HL-60/S4 treated with phorbol 12-myristate 13-acetate at 8.2 ng/mL for 4 days and 3 days (cell line): Measurements from ENCODE around the gene IL1RAPL2.
"Not testable (repeated sequence)": the region's sequence is repeated elsewhere in the genome, so short reads cannot be mapped to it uniquely, and the experiment has no call there.

Source experiments
- in situ Hi-C: fragments of 300-500 bp; cut with MboI; formaldehyde crosslinking; loops from 2 replicates; pipeline ENCODE4 v1.15.0; 2022; ENCODE audit warnings: low sequenced_read_pairs

Gene IL1RAPL2

DNA sequence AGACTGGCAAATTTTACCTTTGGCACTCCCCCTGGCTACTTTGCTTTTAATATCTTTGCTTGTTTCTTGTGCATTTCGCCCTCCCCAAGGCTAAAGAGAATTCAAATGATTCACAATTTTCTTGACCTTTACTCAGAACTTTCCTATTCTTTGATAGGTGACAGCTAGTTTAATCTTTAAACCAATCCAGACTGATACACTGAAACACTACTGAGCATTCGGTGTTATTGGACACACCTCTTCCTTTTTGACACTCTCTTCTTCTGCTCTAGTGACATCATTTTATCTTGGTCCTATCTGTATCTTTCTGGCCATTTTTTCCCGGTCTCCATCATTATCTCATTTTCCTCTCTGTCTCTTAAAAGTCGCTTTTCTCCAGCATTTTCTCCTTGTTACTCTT, 103.1 kb downstream of the IL1RAPL2 start:
- in situ Hi-C loops: no loop called here

DNA sequence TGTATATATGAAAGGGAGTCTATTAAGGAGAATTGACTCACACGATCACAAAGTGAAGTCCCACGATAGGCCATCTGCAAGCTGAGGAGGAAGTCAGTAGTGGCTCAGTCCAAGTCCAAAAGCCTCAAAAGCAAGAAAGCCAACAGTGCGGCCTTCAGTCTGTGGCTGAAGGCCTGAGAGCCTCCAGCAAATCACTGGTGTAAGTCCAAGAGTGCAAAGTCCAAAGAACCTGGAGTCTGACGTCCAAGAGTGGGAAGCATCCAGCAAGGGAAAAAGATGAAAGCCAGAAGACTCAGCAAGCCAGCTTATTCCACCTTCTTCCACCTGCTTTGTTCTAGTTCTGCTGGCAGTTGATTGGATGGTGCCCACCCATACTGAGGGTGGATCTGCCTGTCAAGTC, 104.1 kb downstream of the IL1RAPL2 start:
- in situ Hi-C loops: no loop called here

DNA sequence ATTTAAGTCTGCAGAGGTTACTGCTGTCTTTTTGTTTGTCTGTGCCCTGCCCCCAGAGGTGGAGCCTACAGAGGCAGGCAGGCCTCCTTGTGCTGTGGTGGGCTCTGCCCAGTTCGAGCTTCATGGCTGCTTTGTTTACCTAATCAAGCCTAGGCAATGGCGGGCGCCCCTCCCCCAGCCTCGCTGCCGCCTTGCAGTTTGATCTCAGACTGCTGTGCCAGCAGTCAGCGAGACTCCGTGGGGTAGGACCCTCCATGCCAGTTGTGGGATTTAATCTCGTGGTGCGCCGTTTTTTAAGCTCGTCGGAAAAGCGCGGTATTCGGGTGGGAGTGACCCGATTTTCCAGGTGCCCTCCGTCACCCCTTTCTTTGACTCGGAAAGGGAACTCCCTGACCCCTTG, 111.5 kb downstream of the IL1RAPL2 start:
- in situ Hi-C loops: not testable (repeated sequence)

- in situ Hi-C loops: no loop called here
These were observed 113.2 kb downstream of the IL1RAPL2 start for GRCh38 chrX:104679175-104679574.

- in situ Hi-C loops: no loop called here
These were observed 115.2 kb downstream of the IL1RAPL2 start for GRCh38 chrX:104681214-104681613.

DNA sequence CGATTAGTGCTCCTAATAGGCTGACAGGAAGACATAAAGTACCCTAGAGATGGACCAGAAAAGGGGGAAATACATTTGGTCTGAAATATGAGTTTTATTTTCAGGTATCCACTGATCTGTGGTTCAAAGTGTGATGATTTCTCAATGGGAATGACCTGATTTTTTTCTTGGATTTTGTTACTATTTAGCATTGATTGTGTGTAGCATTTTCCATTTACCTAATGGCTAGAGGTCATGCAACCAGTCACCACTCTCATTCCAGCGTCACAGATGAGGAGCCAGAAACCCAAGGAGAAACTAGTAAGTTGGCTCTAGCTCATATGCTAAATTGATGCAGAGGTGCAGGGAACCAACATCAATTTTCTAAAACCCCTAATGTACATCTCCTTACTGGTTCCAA, 118.1 kb downstream of the IL1RAPL2 start:
- in situ Hi-C loops: no loop called here

DNA sequence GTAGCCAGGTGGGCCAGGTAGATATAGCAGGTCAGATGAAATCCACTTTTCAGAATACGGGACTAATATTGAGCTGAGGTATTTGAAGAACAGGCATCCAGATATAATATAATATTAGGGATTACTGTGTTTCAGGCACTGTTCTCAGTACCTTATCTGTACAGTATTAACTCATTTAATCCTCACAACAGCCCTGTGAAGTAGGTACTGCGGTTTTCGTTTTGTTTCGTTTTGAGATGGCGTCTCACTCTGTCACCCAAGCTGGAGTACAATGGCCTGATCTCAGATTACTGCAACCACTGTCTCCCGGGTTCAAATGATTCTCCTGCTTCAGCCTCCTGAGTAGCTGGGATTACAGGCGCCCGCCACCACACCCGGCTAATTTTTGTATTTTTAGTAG, 129.6 kb downstream of the IL1RAPL2 start:
- in situ Hi-C loops: no loop called here

DNA sequence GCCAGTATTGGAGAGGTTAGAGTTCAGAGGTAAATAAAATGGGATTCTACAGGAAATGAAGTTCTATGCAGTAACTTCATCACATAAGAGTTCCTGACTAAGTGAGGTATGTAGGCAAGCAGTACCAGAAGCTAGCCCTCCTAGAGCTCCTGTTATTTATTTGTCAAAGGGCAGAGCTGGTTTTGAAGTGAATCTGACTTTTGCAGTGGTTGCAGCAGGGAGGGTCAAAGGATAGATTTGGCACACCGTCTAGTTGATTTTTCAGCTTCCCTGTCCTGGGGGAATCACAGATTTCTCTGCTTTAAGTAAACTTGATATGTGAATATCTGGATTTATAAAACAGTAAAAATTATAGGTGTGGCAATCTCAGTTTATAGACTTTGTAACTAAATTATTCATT, 130.7 kb downstream of the IL1RAPL2 start:
- in situ Hi-C loops: no loop called here

- in situ Hi-C loops: no loop called here
These were observed 131.3 kb downstream of the IL1RAPL2 start for GRCh38 chrX:104697294-104697693.

DNA sequence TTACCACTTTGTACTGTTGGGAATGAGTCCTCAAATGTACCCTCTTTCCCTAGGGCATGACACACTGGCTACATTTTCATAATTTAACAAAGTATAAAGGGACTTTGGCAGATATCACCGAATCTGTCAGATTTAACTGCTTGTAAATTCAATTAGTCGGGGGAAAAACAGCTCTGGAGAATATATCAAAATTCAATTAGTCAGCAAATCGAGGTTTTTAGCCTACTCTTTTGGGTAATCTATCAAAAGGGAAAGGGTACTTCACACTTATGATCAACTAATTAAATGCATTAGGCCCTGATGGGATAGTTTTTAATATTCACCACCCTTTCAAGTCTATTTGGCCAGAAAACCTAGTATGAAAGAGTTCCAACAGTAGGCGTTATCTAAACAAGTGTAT, 141.0 kb downstream of the IL1RAPL2 start:
- in situ Hi-C loops: no loop called here

DNA sequence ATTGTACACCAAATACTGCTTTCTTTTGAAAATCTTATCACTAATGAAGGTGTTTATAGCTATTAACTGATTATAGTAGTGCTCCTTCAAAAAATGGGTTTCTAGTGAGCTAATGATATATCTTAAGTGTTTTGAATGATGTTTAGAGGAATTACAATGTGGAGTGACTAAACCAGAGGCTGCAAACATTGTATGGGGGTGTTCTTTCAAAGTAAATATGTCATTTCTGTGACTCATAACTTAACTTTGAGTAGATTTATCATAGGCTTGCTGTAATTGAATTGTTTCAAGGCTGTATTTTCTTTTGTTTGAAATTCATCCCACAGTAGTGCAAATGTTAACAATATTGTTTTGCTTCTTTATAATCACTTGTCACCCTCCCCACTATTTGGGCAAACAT, 141.6 kb downstream of the IL1RAPL2 start:
- in situ Hi-C loops: no loop called here

DNA sequence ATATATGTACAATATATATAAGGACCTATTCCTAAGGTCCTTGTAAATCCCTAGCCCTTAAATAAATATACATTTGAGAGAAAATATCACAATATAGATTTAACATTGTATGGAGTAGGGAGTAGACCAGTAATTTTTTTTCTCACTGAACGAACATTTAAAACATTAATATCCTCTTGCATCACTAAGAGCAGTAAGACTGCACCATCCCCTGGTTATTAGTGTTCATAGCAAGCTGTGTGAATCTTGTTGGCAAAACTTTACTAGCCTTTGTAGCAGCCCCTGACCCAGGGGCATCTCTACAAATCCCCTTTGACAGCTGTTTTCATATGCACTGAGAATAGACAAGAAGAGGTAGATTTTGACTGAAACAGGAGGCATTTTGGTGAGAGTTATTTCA, 146.5 kb downstream of the IL1RAPL2 start:
- in situ Hi-C loops: no loop called here

DNA sequence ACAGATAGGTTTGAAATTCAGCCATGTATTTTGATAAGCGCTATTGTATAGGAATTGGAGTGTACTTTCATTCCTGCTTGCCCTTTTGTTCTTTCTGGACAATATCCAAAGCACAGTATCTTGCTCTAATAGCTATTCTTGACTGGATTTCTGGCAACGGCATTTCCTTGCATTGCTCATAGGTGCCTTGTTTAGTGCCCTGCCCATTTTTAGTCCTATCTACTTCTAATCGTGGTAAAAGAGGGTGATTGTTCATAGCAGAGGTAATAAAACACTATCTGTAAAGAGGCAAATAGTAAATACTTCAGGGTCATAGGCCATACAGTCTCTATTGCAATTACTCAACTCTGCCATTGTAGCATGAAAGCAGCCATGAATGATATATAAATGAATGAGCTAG, 155.9 kb downstream of the IL1RAPL2 start:
- in situ Hi-C loops: no loop called here

- in situ Hi-C loops: no loop called here
These were observed 162.5 kb downstream of the IL1RAPL2 start for GRCh38 chrX:104728456-104728855.

- in situ Hi-C loops: no loop called here
These were observed 176.4 kb downstream of the IL1RAPL2 start for GRCh38 chrX:104742355-104742754.

- in situ Hi-C loops: no loop called here
These were observed 179.2 kb downstream of the IL1RAPL2 start for GRCh38 chrX:104745152-104745551.

DNA sequence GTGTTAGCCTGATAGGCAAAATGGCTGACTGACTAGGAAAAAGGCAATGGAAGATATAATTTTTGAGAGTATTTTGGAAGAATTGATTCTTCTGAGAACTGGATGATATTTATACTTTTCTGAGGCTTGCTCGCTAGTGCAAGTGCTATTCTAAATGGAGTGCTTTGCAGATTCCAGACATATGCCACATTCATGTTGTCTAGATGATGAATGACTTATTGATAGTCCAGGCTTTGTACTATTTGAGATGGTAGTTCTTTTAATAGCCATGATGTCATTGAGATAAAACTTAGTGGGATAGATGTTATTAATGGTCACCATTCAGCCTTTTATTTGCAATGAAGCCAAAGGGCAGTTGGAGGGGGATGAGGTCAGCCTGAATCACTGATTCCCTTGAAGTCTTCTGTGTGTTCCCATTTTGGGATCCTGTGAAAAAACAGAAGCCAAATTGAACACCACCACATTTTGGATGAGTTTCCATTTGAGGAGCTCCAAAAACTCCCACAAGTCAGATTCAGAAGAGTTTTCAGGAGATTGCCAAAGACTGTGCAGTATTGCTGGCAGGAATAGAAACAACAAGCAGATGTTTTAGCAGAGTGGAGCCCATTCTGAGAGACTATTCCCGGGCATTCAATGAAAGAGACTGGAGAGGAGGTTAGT, 184.1 kb downstream of the IL1RAPL2 start:
- in situ Hi-C loops: no loop called here

DNA sequence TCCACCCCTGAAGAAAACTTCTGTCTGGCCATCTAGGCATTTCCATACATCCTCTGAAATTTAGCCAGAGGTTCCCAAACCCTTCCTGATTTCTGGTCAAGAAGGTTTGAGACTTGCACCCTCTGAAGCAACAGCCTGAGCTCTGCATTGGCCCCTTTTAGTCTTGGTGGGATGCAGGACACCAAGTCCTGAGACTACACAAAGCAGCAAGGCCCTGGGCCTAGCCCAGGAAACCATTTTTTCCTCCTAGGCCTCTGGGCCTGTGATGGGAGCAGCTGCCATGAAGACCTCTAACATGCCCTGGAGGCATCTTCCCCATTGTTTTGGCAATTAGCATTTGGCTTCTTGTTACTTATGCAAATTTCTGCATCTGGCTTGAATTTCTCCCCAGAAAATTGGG, 196.6 kb downstream of the IL1RAPL2 start:
- in situ Hi-C loops: no loop called here

DNA sequence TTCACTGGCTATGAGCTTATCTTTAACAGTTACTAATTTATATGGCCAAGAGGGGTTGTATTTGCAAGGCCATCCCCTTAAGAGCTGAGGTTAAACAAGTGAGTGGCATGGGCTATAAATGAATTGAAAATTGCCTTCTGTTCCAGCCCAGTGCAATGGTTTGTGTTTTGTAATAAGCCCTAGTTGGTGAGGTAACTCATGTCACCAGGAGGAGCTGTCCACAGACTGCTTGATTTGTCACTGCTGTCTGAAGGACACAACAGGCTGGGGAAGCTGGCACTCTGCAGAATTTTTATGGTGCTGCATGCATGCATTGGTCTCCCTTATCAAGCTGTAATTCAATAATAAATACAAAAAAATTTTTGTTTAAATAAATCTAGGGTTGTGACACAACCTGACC, 223.8 kb downstream of the IL1RAPL2 start:
- in situ Hi-C loops: no loop called here

GRCh38 chrX:104795804-104796203, 229.8 kb downstream of the IL1RAPL2 start:
- in situ Hi-C loops: no loop called here

DNA sequence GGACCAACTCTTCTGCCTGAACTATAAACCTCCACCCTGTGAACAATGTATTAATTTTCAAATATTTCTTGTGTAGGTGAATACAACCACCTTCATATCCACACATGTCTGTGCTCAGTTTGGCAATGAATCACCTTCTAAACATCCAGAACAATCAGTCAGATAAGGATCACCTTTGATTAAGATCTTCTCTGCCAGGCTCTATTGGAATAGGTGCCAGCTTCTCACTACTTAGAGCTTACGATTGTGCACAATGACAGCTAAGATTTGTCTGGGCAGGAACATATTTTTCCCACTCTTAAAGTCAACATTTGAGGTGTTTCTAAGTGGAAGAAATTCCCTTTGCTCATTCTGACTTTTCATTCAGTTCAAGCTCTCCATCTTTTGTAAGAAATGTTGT, 237.2 kb downstream of the IL1RAPL2 start:
- in situ Hi-C loops: no loop called here

GRCh38 chrX:104806346-104806745, 240.3 kb downstream of the IL1RAPL2 start:
- in situ Hi-C loops: no loop called here

- in situ Hi-C loops: no loop called here
These were observed 267.4 kb downstream of the IL1RAPL2 start for GRCh38 chrX:104833401-104833800.
